Measurements from ENCODE around the gene RNLS. TPM values are rescaled to one million over a fixed set of nuclear protein-coding genes. Genes with fewer than 3 reads are reported as not detected.
A peak's percentile ranks its signal among the peaks of the same experiment; 100 is the strongest.

The RNLS gene
- total and polyA plus RNA-seq, 12 donors, result 4.1 to 22.2 (median 17.5) TPM

GRCh38 chr10:88244781-88245625 is 338.1 kb downstream of the RNLS start:
- peak overlapping the region in 2 of 10 donors; percentile 20 to 25 for H3K4me3 ChIP-seq
- H3K4me1 ChIP-seq, result peaks cover 8 to 58% (median 39%) of the 10 kb centered on the region in 9 donors
- H3K9me3 ChIP-seq, result no peaks in the 10 kb centered on the region
- intact Hi-C loops (cut with DNase I), result loop anchor here in 7 of 10 donors (5.0 to 10.0 kb wide), 6 partner anchors 90 to 383 kb away; partner anchors contain the start of genes KLLN (in 5 of the 7) and PTEN (in 5 of the 7)
- H3K36me3 ChIP-seq, result no peaks in the 10 kb centered on the region
- no peaks in the 10 kb centered on the region for H3K27me3 ChIP-seq
- peak overlapping the region; percentile 65 to 90 (median 81) for H3K27ac ChIP-seq
- ATAC-seq (no peak), DNase-seq (no peak)
- TF ChIP-seq CTCF (IDR thresholded peaks at IDR 0.05), result no peak
- 86% methylated on average over 9 of the region's 9 CpGs for WGBS, 2 donors

GRCh38 chr10:88243836-88244730 is 339.0 kb downstream of the RNLS start:
- no peak for TF ChIP-seq CTCF (IDR thresholded peaks at IDR 0.05)
- Histone ChIP-seq H3K27ac (peak overlapping the region; percentile 65 to 90 (median 81)), H3K4me3 (peak overlapping the region in 7 of 10 donors; percentile 1 to 38 (median 26)), H3K27me3 (no peaks in the 10 kb centered on the region), H3K4me1 (peaks cover 8 to 58% (median 42%) of the 10 kb centered on the region in 9 donors), H3K9me3 (no peaks in the 10 kb centered on the region), H3K36me3 (no peaks in the 10 kb centered on the region)
- DNase-seq, result peak; percentile 76 to 87
- ATAC-seq, result peak; percentile 85 to 98 (median 90)
- 9 to 12% methylated on average over 12 of the region's 12 CpGs for WGBS, 2 donors
- intact Hi-C loops (cut with DNase I), result loop anchor here in 6 of 10 donors (2.0 to 10.0 kb wide), 7 partner anchors 89 to 382 kb away; partner anchors contain the start of genes KLLN (in 4 of the 6) and PTEN (in 4 of the 6)

GRCh38 chr10:88243202-88243744 is 339.8 kb downstream of the RNLS start:
- Histone ChIP-seq H3K4me3 (peak overlapping the region in 7 of 10 donors; percentile 1 to 38 (median 26)), H3K9me3 (no peaks in the 10 kb centered on the region), H3K27ac (peak overlapping the region; percentile 65 to 90 (median 81)), H3K4me1 (peaks cover 8 to 61% (median 50%) of the 10 kb centered on the region in 9 donors), H3K36me3 (no peaks in the 10 kb centered on the region), H3K27me3 (no peaks in the 10 kb centered on the region)
- peak in 5 of 8 donors; percentile 9 to 52 (median 14) for ATAC-seq
- 21 to 32% methylated on average over 5 of the region's 5 CpGs for WGBS, 2 donors
- DNase-seq, result no peak
- intact Hi-C loops (cut with DNase I), result loop anchor here in 6 of 10 donors (2.0 to 10.0 kb wide), 7 partner anchors 88 to 381 kb away; partner anchors contain the start of genes KLLN (in 4 of the 6) and PTEN (in 4 of the 6)
- no peak for TF ChIP-seq CTCF (IDR thresholded peaks at IDR 0.05)

Measured in heart right ventricle (tissue), 16 donors.